NT2/D1 (cell line): ENCODE data around the gene FHOD3.
A peak's percentile ranks its signal among the peaks of the same experiment; 100 is the strongest.

Source experiments
- DNase-seq: peaks from one replicate; pipeline ENCODE4 v3.0.0-alpha.2; 2011; ENCODE audit warnings: low read depth, low spot score
- H3K27me3 ChIP-seq: 2 replicates; pipeline ENCODE4 v1.6.0; 2011; ENCODE audit warnings: mild to moderate bottlenecking; ENCODE audit not compliant: insufficient read length, insufficient read depth
- H3K36me3 ChIP-seq: 2 replicates; pipeline ENCODE4 v1.6.1; 2011; ENCODE audit warnings: mild to moderate bottlenecking, low read length, mixed read lengths; ENCODE audit not compliant: insufficient read depth, insufficient read length
- H3K4me1 ChIP-seq: 2 replicates; pipeline ENCODE4 v1.5.1; 2011; ENCODE audit not compliant: insufficient read depth, insufficient read length
- H3K4me3 ChIP-seq: 2 replicates; pipeline ENCODE4 v1.5.1; 2011; ENCODE audit warnings: low read depth; ENCODE audit not compliant: insufficient read length
- H3K9ac ChIP-seq: 2 replicates; pipeline ENCODE4 v1.6.0; 2011; ENCODE audit warnings: low read depth; ENCODE audit not compliant: insufficient read length
- H3K9me3 ChIP-seq: 2 replicates; pipeline ENCODE4 v1.5.1; 2011; ENCODE audit warnings: mild to moderate bottlenecking, low read length; ENCODE audit not compliant: insufficient read depth
- SUZ12 ChIP-seq: IDR thresholded peaks from 2 replicates; pipeline ENCODE4 v1.6.1; 2011; ENCODE audit not compliant: insufficient read length, insufficient read depth; ENCODE audit errors: extremely low read depth
- YY1 ChIP-seq: IDR thresholded peaks from 2 replicates; pipeline ENCODE4 v1.6.1; 2011; ENCODE audit not compliant: insufficient read length, insufficient read depth
- ZNF274 ChIP-seq: IDR thresholded peaks from 2 replicates; pipeline ENCODE4 v1.6.1; 2011; ENCODE audit warnings: mild to moderate bottlenecking, low read depth, low read length

The FHOD3 gene

GRCh38 chr18:36314098-36314497, 16.6 kb downstream of the FHOD3 start:
- H3K36me3 ChIP-seq, result no peaks in the 10 kb centered on the region
- DNase-seq, result no peak
- H3K9ac ChIP-seq, result no peak overlapping the region
- no peaks in the 10 kb centered on the region for H3K27me3 ChIP-seq
- H3K9me3 ChIP-seq, result no peaks in the 10 kb centered on the region
- no peak overlapping the region for H3K4me3 ChIP-seq
- H3K4me1 ChIP-seq, result peaks cover 7% of the 10 kb centered on the region
- TF ChIP-seq YY1, result no peak
- TF ChIP-seq ZNF274, result no peak
- TF ChIP-seq SUZ12, result no peak

- peaks cover 7% of the 10 kb centered on the region for H3K4me1 ChIP-seq
- H3K9ac ChIP-seq, result no peak overlapping the region
- TF ChIP-seq ZNF274 (no peak), YY1 (no peak), SUZ12 (no peak)
- H3K27me3 ChIP-seq, result no peaks in the 10 kb centered on the region
- no peak for DNase-seq
- H3K4me3 ChIP-seq, result no peak overlapping the region
- H3K9me3 ChIP-seq, result no peaks in the 10 kb centered on the region
- no peaks in the 10 kb centered on the region for H3K36me3 ChIP-seq
Measured at GRCh38 chr18:36314754-36315153, 17.2 kb downstream of the FHOD3 start.

DNA sequence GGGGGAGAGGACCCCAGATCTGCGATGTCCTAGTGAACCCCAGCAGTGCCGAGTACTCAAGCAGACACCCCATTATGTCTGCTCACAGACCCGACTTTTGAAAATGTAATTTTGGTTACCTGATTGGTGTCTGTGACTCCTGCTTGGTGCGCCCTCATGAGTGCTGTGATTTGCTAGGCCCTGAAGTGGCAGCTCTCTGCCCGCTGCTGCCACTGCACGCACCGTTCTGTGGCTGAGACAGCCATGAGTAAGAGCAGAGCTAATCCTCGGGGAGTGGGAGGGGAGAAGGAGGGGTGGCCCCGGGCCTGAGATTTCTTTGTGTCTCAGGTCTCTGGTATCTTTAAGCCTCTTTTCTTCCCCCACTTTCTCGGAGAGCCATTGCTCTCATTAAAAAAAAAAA, 18.2 kb downstream of the FHOD3 start:
- no peak for DNase-seq
- Histone ChIP-seq H3K36me3 (no peaks in the 10 kb centered on the region), H3K27me3 (no peaks in the 10 kb centered on the region), H3K9me3 (no peaks in the 10 kb centered on the region), H3K4me3 (no peak overlapping the region), H3K9ac (peak overlapping the region; percentile 0), H3K4me1 (peaks cover 7% of the 10 kb centered on the region)
- TF ChIP-seq SUZ12, result no peak
- TF ChIP-seq ZNF274, result no peak
- TF ChIP-seq YY1, result no peak

DNA sequence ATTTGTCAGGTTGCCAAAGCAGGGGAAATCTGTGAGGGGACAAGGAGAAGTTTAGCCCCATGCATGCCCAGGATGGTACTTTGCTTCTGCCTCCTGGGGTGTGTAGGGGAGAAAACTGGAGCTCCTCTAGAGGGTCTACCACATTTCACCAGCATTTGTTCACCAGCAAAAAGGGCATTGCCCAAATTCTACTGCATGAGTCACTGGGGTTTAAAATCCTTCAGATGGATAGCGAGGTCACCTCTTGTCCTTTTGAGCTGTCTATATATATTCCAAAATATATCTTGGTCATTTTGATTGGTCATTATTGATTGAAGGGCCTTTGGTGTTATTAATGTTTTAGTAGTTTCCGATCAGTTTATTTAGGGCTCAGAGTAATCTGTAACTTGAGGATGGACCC, 18.7 kb downstream of the FHOD3 start:
- no peaks in the 10 kb centered on the region for H3K9me3 ChIP-seq
- H3K4me3 ChIP-seq, result no peak overlapping the region
- peaks cover 5% of the 10 kb centered on the region for H3K4me1 ChIP-seq
- H3K9ac ChIP-seq, result no peak overlapping the region
- no peaks in the 10 kb centered on the region for H3K27me3 ChIP-seq
- TF ChIP-seq ZNF274, result no peak
- TF ChIP-seq SUZ12, result no peak
- TF ChIP-seq YY1, result no peak
- DNase-seq, result no peak
- H3K36me3 ChIP-seq, result no peaks in the 10 kb centered on the region

GRCh38 chr18:36321658-36322407, 24.3 kb downstream of the FHOD3 start:
- no peak overlapping the region for H3K9ac ChIP-seq
- no peaks in the 10 kb centered on the region for H3K9me3 ChIP-seq
- TF ChIP-seq YY1, result no peak
- no peak for TF ChIP-seq SUZ12
- TF ChIP-seq ZNF274, result no peak

DNA sequence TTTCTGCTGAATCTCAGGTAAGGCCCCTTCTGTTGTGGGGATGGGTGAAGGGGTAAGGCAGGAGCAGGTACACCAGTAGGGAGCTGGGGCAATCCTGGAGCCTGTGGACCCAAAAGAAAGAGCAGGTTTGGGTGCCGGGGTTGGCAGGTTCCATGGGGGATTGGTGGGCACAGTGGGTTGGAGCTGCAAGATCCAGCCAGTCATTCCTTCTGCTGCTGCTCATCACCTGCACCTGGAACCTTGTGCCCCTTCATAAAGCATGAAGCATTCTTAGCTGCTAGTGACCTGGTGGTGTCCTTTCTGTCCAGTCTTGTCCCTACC, 24.9 kb downstream of the FHOD3 start:
- no peaks in the 10 kb centered on the region for H3K36me3 ChIP-seq

More at GRCh38 chr18:36321658-36322407, 24.3 kb downstream of the FHOD3 start:
- no peaks in the 10 kb centered on the region for H3K4me1 ChIP-seq
- no peaks in the 10 kb centered on the region for H3K36me3 ChIP-seq
- no peak for DNase-seq
- H3K4me3 ChIP-seq, result no peak overlapping the region
- H3K27me3 ChIP-seq, result no peaks in the 10 kb centered on the region

DNA sequence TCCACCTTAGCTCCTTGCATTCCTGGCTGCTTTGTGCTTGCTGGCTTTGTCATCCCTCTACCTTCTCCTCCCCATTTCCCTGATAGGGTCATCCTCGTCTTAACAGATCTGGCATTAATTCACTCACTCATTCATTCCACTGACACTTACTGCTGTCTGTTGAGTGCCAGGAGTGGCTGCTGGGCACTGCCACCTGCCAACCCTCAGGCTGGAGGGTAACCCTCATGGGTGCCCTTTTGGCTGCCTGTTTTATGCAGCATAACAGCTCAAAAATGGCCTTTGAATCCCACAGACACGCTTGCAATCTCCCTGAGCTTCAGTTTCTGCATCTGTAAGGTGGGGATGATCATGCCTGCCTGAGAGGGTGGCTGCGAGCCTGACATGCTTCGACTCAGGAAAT, 25.2 kb downstream of the FHOD3 start:
- H3K4me3 ChIP-seq, result no peak overlapping the region
- no peaks in the 10 kb centered on the region for H3K27me3 ChIP-seq
- H3K9me3 ChIP-seq, result no peaks in the 10 kb centered on the region
- no peaks in the 10 kb centered on the region for H3K36me3 ChIP-seq
- H3K4me1 ChIP-seq, result no peaks in the 10 kb centered on the region
- no peak overlapping the region for H3K9ac ChIP-seq
- DNase-seq, result no peak
- TF ChIP-seq SUZ12, result no peak
- TF ChIP-seq ZNF274, result no peak
- TF ChIP-seq YY1, result no peak

More for the DNA sequence above, 24.9 kb downstream of the FHOD3 start:
- no peak overlapping the region for H3K4me3 ChIP-seq
- no peak overlapping the region for H3K9ac ChIP-seq
- no peaks in the 10 kb centered on the region for H3K9me3 ChIP-seq
- TF ChIP-seq SUZ12 (no peak), YY1 (no peak), ZNF274 (no peak)
- H3K27me3 ChIP-seq, result no peaks in the 10 kb centered on the region
- H3K4me1 ChIP-seq, result no peaks in the 10 kb centered on the region
- no peak for DNase-seq

- Histone ChIP-seq H3K4me1 (peaks cover 2% of the 10 kb centered on the region), H3K9me3 (no peaks in the 10 kb centered on the region), H3K36me3 (no peaks in the 10 kb centered on the region), H3K4me3 (no peak overlapping the region), H3K9ac (no peak overlapping the region), H3K27me3 (no peaks in the 10 kb centered on the region)
- TF ChIP-seq ZNF274, result no peak
- TF ChIP-seq YY1, result no peak
- TF ChIP-seq SUZ12, result no peak
- DNase-seq, result no peak
Measured at GRCh38 chr18:36323421-36323820, 25.9 kb downstream of the FHOD3 start.
